HCT116 (cell line): ENCODE measurements around the gene GBGT1. TPM values are rescaled to one million over a fixed set of nuclear protein-coding genes. Genes with fewer than 3 reads are reported as not detected.

Experiments used
- ATAC-seq: fragments of 200-7000 bp; cut with Tn5 transposase; 2 replicates; pipeline ENCODE4 v1.9.1; 2020; ENCODE audit warnings: mild to moderate bottlenecking, moderate library complexity
- BruUV-seq: library from RNA; stranded (reverse); fragments of 400-500 nt; replicated peaks from 2 replicates; lab custom pipeline; 2021; lab: Mats Ljungman, UMichigan
- CTCF ChIA-PET: fragments of 300-600 bp; sonication (Branson Sonifier 250); formaldehyde crosslinking; loops from one replicate; lab custom pipeline; 2021; ENCODE audit warnings: antibody characterized with exemption; lab: Charles Lee
- POLR2A ChIA-PET: fragments of 300-600, 350-600 bp; sonication (Branson Sonifier 250); formaldehyde crosslinking; loops from one replicate; lab custom pipeline; 2021; ENCODE audit warnings: antibody characterized with exemption; lab: Charles Lee
- RAD21 ChIA-PET, 2 experiments: fragments of 300-600 bp; sonication (Branson Sonifier 250); formaldehyde crosslinking; loops; one replicate each; lab custom pipeline; 2023; ENCODE audit warnings: low total read pairs in 2 of 2; ENCODE audit not compliant: uncharacterized antibody in 2 of 2, unreplicated experiment in 2 of 2, low non-redundant PET in 1 of 2; lab: Charles Lee
- DNase-seq: peaks from one replicate; pipeline ENCODE4 v3.0.0-alpha.2; 2010; ENCODE audit warnings: low read depth, low spot score
- H2AFZ ChIP-seq: fragments of 200-600 bp; shearing (Covaris generic), sonication (generic); 2 replicates; pipeline ENCODE4 v1.6.1; 2017; ENCODE audit warnings: low read depth, mixed run types, mixed read lengths, antibody characterized with exemption, low read length; ENCODE audit not compliant: poor library complexity, severe bottlenecking
- H3K27ac ChIP-seq: 2 replicates; pipeline ENCODE4 v1.5.1; 2012; ENCODE audit warnings: low read depth, low read length
- H3K27me3 ChIP-seq: fragments of 200-600 bp; sonication (generic); 2 replicates; pipeline ENCODE4 v1.6.1; 2016; ENCODE audit warnings: mixed run types, low read length, mixed read lengths; ENCODE audit not compliant: insufficient read depth
- H3K36me3 ChIP-seq, 2 experiments: fragments of 200-500 bp in 1 of 2; fragments of 200-600 bp in 1 of 2; sonication (Bioruptor generic) in 1 of 2; sonication (generic) in 1 of 2; 2 replicates each; pipeline versions ENCODE4 v1.5.1 to v1.6.1; 2014 to 2016; ENCODE audit warnings: low read length in 2 of 2, inconsistent platforms in 1 of 2, mixed read lengths in 1 of 2, mixed run types in 1 of 2; ENCODE audit not compliant: insufficient read depth in 2 of 2, control insufficient read depth in 1 of 2
- H3K4me1 ChIP-seq, 2 experiments: fragments of 200-600 bp in 1 of 2; sonication (generic) in 1 of 2; 2 replicates each; pipeline versions ENCODE4 v1.5.1 to v1.6.1; 2012 to 2017; ENCODE audit warnings: low read length in 2 of 2, inconsistent platforms in 1 of 2, mild to moderate bottlenecking in 1 of 2, mixed read lengths in 1 of 2, mixed run types in 1 of 2, moderate library complexity in 1 of 2; ENCODE audit not compliant: insufficient read depth in 2 of 2, control insufficient read depth in 1 of 2
- H3K4me2 ChIP-seq: fragments of 200-600 bp; sonication (generic); 2 replicates; pipeline ENCODE4 v1.6.1; 2017; ENCODE audit warnings: mixed run types, low read length, mixed read lengths
- H3K4me3 ChIP-seq, 2 experiments: fragments of 200-600 bp in 1 of 2; sonication (generic) in 1 of 2; replicated peaks in 1 of 2; 2 replicates each; pipeline ENCODE4 v1.5.1; 2011 to 2016; ENCODE audit warnings: low read length in 2 of 2, control low read depth in 1 of 2, low read depth in 1 of 2, mild to moderate bottlenecking in 1 of 2, mixed read lengths in 1 of 2, mixed run types in 1 of 2
- H3K79me2 ChIP-seq: fragments of 200-600 bp; sonication (generic); 2 replicates; pipeline ENCODE4 v1.6.1; 2017; ENCODE audit warnings: mild to moderate bottlenecking, mixed run types, low read length, moderate library complexity, mixed read lengths; ENCODE audit not compliant: insufficient read depth
- H3K9ac ChIP-seq: fragments of 200-600 bp; sonication (generic); 2 replicates; pipeline ENCODE4 v1.6.1; 2016; ENCODE audit warnings: low read length, mixed read lengths
- H3K9me2 ChIP-seq: fragments of 200-600 bp; sonication (generic), shearing (Covaris generic); 2 replicates; pipeline ENCODE4 v1.6.1; 2017; ENCODE audit warnings: mixed run types, mild to moderate bottlenecking, moderate library complexity; ENCODE audit not compliant: insufficient read depth
- H3K9me3 ChIP-seq, 2 experiments: fragments of 200-500 bp in 1 of 2; fragments of 200-600 bp in 1 of 2; sonication (Bioruptor generic) in 1 of 2; sonication (generic) in 1 of 2; 2 replicates each; pipeline ENCODE4 v1.6.1; 2014 to 2017; ENCODE audit warnings: low read length in 2 of 2, mixed read lengths in 2 of 2, inconsistent platforms in 1 of 2, low read depth in 1 of 2, mild to moderate bottlenecking in 1 of 2, mixed run types in 1 of 2, moderate library complexity in 1 of 2; ENCODE audit not compliant: control insufficient read depth in 1 of 2, insufficient read depth in 1 of 2
- H4K20me1 ChIP-seq: fragments of 200-600 bp; sonication (generic), shearing (Covaris generic); 2 replicates; pipeline ENCODE4 v1.6.1; 2017; ENCODE audit warnings: mixed run types, mild to moderate bottlenecking, moderate library complexity; ENCODE audit not compliant: insufficient read depth
- ATF3 ChIP-seq: IDR thresholded peaks from 2 replicates; pipeline ENCODE4 v1.6.1; 2012
- CBX3 ChIP-seq: IDR thresholded peaks from 2 replicates; pipeline ENCODE4 v1.6.1; 2012; ENCODE audit warnings: low read depth
- CTCF ChIP-seq, 3 experiments: fragments of 200-600 bp in 1 of 3; sonication (generic) in 1 of 3; IDR thresholded peaks in 2 of 3; conservative IDR thresholded peaks in 1 of 3; 2 replicates each; pipeline ENCODE4 v1.5.1; 2012 to 2017; ENCODE audit warnings: low read depth in 2 of 3, low read length in 2 of 3, antibody characterized with exemption in 1 of 3, borderline replicate concordance in 1 of 3, control low read depth in 1 of 3, mild to moderate bottlenecking in 1 of 3, mixed read lengths in 1 of 3, mixed run types in 1 of 3, moderate library complexity in 1 of 3; ENCODE audit not compliant: insufficient read depth in 1 of 3
- POLR2A ChIP-seq: IDR thresholded peaks from 2 replicates; pipeline ENCODE4 v1.7.0; 2011; ENCODE audit warnings: borderline replicate concordance; ENCODE audit not compliant: insufficient read depth, insufficient read length; ENCODE audit errors: extremely low read depth
- TCF7L2 ChIP-seq: IDR thresholded peaks from 2 replicates; pipeline ENCODE4 v1.7.0; 2011; ENCODE audit warnings: borderline replicate concordance, inconsistent platforms; ENCODE audit not compliant: insufficient read depth, insufficient read length; ENCODE audit errors: extremely low read depth
- ZBTB33 ChIP-seq: IDR thresholded peaks from 2 replicates; pipeline ENCODE4 v1.6.1; 2011; ENCODE audit warnings: mild to moderate bottlenecking, low read length, moderate library complexity; ENCODE audit not compliant: insufficient replicate concordance; ENCODE audit errors: extremely low read depth
- ZFX ChIP-seq: fragments of 450-650 bp; IDR thresholded peaks from 2 replicates; pipeline ENCODE4 v1.6.1; 2017
- ZNF274 ChIP-seq: fragments of 200-500 bp; sonication (Bioruptor generic); IDR thresholded peaks from 2 replicates; pipeline ENCODE4 v1.6.1; 2014; ENCODE audit warnings: mild to moderate bottlenecking, low read depth, low read length, inconsistent platforms
- intact Hi-C: fragments of 100-400 bp; cut with micrococcal nuclease; formaldehyde crosslinking; loops from 2 replicates; pipeline ENCODE4 v1.10.0; 2022
- total RNA-seq: library from RNA; stranded (reverse); gene quantifications from one replicate; pipeline ENCODE4 v1.2.1, GENCODE V29; 2021; ENCODE audit not compliant: unreplicated experiment

Gene GBGT1
- total RNA-seq, 1 experiment from 2014 or later, result 0.34 TPM

GRCh38 chr9:133210609-133211008 lies 46.9 kb upstream of the GBGT1 start:
- H3K27ac ChIP-seq, result no peak overlapping the region
- no peak overlapping the region for H3K4me3 ChIP-seq
- H3K9ac ChIP-seq, result no peak overlapping the region
- H3K79me2 ChIP-seq, result no peaks in the 10 kb centered on the region
- ChIA-PET RAD21 (no interaction called here), POLR2A (no interaction called here), CTCF (no interaction called here)
- H3K4me2 ChIP-seq, result peak overlapping the region; percentile 27; the same call in 1 of the 2 replicates
- TF ChIP-seq ZBTB33 (no peak), POLR2A (no peak), ZFX (no peak), ATF3 (no peak), TCF7L2 (no peak), CBX3 (no peak), CTCF (IDR thresholded peaks at IDR 0.05 in 2 of 3, conservative IDR thresholded peaks at IDR 0.05 in 1 of 3; ENCODE audit: borderline replicate concordance in 1 of 3, insufficient read depth in 1 of 3, low read depth in 2 of 3, low read length in 2 of 3) (no peak), ZNF274 (no peak)
- no peak overlapping the region for H2AFZ ChIP-seq
- no peaks in the 10 kb centered on the region; a peak in 1 of 4 replicates for H3K9me3 ChIP-seq
- ATAC-seq (no peak), DNase-seq (no peak)
- H4K20me1 ChIP-seq, result no peaks in the 10 kb centered on the region
- H3K36me3 ChIP-seq, result no peaks in the 10 kb centered on the region
- H3K27me3 ChIP-seq, result peaks cover 17% of the 10 kb centered on the region
- no TSS peak for BruUV-seq
- no peaks in the 10 kb centered on the region for H3K9me2 ChIP-seq
- intact Hi-C loops, result no loop called here
- H3K4me1 ChIP-seq, result peaks cover 0 to 24% of the 10 kb centered on the region in 2 experiments; a peak in 2 of 4 replicates
